Esophagus squamous epithelium (tissue), 4 donors: ENCODE results near the gene LIPE.

ENCODE experiments used
- CTCF ChIP-seq, 6 experiments: fragments of 450-650 bp in 4 of 6; fragments of 200-600 bp in 2 of 6; sonication (generic) in 2 of 6; IDR thresholded peaks; one replicate each; pipeline ENCODE4 v1.5.1; 2016 to 2019; ENCODE audit warnings: antibody characterized with exemption in 6 of 6, mild to moderate bottlenecking in 4 of 6, moderate library complexity in 4 of 6
- POLR2A ChIP-seq, 4 donors: fragments of 450-650 bp; IDR thresholded peaks; one replicate each; pipeline ENCODE4 v1.6.1; 2017; ENCODE audit warnings: antibody characterized with exemption in 4 of 4, mild to moderate bottlenecking in 4 of 4, moderate library complexity in 3 of 4

- TF ChIP-seq CTCF (IDR thresholded peaks at IDR 0.05) (peak; percentile 82 to 95 (median 92)), POLR2A (IDR thresholded peaks at IDR 0.05) (no peak)
These were observed 13.3 kb upstream of the LIPE start for GRCh38 chr19:42440357-42441048.
